Measurements from ENCODE around the gene CERS6.

DNA sequence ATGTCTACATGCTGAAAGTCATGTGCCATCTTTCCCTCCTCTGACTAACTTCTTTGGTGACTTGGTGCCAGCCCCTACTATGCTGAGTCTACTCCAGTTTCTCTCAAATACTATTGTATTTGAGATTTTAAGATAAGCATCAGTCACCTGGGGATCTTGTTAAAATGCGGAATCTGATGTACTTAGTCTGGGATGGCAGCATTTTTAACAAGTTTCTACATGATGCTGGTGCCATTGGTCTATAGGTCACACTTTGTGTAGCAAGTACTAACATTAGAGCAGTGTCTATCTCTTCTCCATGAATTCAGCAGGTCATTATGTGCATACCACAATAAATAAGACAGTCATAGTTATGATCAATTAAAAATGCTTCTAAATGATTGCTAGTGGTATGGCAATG lies 106.9 kb downstream of the CERS6 start:
- TF ChIP-seq, protein P1, sequence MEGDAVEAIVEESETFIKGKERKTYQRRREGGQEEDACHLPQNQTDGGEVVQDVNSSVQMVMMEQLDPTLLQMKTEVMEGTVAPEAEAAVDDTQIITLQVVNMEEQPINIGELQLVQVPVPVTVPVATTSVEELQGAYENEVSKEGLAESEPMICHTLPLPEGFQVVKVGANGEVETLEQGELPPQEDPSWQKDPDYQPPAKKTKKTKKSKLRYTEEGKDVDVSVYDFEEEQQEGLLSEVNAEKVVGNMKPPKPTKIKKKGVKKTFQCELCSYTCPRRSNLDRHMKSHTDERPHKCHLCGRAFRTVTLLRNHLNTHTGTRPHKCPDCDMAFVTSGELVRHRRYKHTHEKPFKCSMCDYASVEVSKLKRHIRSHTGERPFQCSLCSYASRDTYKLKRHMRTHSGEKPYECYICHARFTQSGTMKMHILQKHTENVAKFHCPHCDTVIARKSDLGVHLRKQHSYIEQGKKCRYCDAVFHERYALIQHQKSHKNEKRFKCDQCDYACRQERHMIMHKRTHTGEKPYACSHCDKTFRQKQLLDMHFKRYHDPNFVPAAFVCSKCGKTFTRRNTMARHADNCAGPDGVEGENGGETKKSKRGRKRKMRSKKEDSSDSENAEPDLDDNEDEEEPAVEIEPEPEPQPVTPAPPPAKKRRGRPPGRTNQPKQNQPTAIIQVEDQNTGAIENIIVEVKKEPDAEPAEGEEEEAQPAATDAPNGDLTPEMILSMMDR (IDR thresholded peaks at IDR 0.05; ENCODE audit: control extremely low read depth in 1 of 3, insufficient read depth in 1 of 3, low read depth in 1 of 3, low read length in 3 of 3), result no peak
- TF ChIP-seq POLR2A (IDR thresholded peaks at IDR 0.05; ENCODE audit: control extremely low read depth in 1 of 2, low read depth in 2 of 2, low read length in 2 of 2) (no peak), KDM1A (IDR thresholded peaks at IDR 0.05; ENCODE audit: borderline replicate concordance, low read length) (no peak), RNF2 (IDR thresholded peaks at IDR 0.05; ENCODE audit: borderline replicate concordance, low read depth, low read length, missing control alignments, poor library complexity, severe bottlenecking) (no peak), NRF1 (IDR thresholded peaks at IDR 0.05; ENCODE audit: low read depth, low read length) (no peak), SP1 (IDR thresholded peaks at IDR 0.05; ENCODE audit: low read depth, low read length) (no peak), SIN3A (conservative IDR thresholded peaks at IDR 0.05 in 1 of 2, IDR thresholded peaks at IDR 0.05 in 1 of 2; ENCODE audit: low read depth in 1 of 2, low read length in 2 of 2) (no peak), CREB1 (IDR thresholded peaks at IDR 0.05) (no peak), FOSL1 (IDR thresholded peaks at IDR 0.05; ENCODE audit: insufficient read depth, low read depth, low read length) (no peak)
